NCI-H1092 (cell line): ENCODE results near the gene PTPRT.

ENCODE experiments used
- DNase-seq: peaks from one replicate; lab custom pipeline; 2025; lab: John Stamatoyannopoulos, UW

The PTPRT gene

GRCh38 chr20:42714298-42715141, 475.2 kb downstream of the PTPRT start:
- no peak for DNase-seq

DNA sequence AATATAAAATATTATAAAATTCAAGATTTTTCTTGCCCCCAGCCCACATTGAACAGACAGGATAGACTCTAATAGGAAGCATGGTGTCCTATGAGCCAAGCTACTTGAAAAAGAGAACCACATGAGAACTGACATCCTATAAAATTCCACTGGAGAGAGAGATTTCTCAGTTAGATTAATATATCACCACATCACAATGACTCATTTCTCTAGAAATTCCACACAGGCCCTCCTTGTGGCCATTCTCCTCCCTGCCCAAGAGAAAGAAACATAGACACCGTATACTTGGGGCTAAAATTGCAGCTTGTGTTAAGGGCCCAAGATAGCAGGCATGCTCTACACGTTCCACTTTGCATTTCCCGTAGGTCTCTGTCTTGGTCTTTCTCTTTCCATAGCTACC, 481.4 kb downstream of the PTPRT start:
- DNase-seq = no peak

DNA sequence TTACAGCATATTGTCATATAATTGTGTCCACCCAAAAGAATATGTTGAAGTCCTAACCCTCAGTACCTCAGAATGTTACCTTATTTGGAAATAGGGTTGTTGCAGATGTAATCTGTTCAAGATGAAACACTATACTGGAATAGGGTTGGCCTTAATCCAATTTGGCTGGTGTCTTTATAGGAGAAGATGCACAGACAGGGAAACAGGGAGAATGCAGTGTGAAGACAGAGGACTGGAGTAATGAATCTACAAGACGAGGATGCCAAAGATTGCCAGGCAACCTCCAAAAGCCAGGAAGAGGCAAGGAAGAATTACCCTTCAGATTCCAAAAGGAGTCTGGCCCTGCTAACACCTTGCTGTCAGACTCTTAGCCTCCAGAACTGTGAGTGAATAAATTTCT, 482.9 kb downstream of the PTPRT start:
- no peak for DNase-seq

DNA sequence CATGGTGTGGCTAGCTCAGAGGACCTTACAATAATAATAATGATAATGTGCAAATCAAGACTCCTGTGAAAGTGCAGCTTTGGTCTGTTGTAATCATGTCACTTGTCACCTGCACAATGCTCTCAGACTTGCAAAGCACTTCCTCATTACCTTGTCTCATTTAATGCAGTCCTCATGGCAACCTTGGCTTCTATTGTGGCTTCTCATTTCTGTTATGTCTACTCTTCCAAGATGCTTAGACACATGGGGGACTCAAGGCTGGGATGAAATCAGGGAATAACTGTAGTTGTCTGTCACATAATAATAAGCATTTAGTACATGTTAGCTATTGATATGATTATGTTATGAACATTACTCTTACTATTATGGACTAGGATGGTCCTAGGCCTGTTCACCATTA, 484.2 kb downstream of the PTPRT start:
- no peak for DNase-seq

DNA sequence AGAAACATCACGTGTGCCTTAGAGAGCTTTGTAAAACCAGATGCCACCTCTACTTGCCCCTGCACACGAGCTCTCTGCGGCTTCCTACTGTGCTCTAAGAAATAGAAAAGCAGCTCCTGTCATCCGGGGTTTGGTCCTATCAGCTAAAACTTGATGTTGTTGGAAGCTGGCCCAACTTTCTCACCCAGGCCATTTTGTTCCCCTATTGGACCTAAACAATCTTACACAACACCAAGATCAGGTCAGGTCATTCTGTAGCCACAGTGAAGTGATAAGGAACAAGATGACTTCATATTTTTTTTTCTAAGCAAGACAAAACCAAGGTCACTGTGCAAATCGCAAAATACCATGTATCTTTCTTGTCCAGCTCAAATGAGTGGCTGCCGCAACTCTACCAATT, 486.0 kb downstream of the PTPRT start:
- DNase-seq = no peak

GRCh38 chr20:42701948-42702347, 487.8 kb downstream of the PTPRT start:
- DNase-seq = no peak

DNA sequence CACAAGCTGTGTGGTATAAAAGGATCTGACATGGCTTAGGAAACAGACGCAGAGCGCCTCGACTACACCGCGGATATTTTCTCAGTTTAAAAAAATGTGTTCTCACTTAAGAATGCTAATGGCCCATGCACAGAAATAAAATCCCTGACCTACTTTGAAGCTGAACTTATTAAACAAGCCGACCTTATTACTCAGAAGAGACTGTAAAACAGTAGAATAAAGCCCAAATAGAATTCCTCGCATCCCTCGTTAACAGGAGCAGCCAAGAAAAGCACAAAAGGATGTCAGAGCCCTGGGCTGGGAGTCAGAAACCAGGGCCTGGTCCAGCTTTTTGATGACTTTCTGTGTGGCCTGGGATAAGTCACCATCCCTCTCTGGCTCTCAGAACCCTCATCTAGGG, 489.3 kb downstream of the PTPRT start:
- DNase-seq = no peak

- no peak for DNase-seq
Measured at GRCh38 chr20:42697962-42698361, 491.7 kb downstream of the PTPRT start.

DNA sequence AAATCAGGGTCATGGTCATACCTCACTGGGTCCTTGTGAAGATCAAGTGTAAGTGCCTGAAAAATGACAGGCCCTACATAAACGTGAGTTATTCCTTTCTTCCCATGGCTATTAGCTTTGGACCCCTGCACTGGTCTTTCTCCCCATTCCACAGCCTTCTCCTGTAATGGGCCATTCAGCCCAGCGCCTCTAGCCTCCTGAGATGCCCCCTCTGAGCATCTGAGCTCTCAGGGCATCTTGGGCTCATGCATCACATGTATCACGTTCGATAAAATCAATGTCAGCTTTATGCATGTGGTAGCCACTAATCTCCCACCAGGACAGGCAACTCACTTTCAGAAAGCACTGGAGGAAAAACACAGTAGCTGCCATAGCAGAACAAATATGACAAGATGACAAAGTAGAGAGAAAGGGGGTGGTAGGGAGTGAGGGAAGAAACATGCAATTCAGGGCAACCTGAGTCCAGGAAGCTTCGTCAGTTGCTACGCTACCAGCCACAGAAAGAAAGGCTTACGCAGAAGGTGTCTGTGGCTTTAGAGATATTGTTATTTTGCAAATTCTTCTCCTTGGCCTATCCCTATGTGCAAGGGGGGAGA, 498.8 kb downstream of the PTPRT start:
- no peak for DNase-seq

DNA sequence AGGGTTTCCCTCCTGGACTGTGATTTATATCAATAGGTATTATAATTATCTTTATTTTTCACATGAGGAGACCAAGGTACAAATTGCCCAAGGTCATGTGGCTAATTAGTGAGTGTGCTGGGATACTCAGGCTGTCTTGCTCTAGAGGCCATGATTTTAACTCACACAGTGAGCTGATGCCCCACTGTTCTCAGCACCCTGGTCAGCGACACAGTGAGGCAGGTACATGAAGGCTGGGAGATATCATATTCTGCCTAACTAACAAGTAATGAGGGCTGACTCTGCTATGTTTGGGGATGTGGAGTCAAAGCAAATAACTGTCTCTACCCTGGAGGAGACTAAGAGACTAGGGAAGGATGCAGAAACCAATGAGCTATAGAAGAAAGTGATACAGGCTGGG, 501.1 kb downstream of the PTPRT start:
- DNase-seq = no peak

DNA sequence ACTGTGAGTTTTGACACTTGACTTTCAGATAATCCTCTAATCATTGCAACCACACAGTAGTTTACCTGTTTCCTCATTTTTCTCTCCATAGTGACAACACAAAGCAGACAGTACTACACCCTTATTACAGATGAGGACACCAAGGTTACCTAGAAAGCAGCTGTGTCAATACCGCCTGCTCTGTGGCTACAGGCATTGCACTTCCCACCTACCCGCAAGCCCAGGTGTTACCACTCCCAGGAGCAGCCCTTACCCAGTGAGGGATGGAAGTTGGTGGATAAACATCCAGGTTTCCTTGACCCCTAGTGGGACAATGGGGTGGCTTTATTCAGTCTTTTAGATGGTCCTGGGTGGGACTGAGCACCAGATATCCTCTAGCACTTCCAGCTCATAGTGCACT, 503.6 kb downstream of the PTPRT start:
- no peak for DNase-seq

DNA sequence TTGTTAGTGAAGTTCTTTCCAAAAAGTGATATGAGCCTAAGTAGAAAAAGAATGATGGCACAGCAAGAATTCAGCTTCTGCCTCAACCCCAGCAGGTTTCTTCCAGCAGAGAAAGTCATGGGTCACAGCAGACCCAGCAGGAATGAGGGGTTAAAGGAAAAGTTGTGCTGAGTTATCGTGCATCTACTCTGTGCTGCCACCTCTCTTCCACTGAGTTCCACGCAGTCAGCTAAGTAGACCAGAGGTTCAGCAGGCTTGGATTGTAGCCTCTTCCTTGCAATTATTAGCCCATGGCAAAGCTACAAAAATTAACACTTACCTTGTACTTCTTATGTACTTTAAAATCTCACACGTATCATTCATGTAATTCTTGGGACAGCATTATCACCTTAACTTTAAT, 510.8 kb downstream of the PTPRT start:
- DNase-seq = no peak

DNA sequence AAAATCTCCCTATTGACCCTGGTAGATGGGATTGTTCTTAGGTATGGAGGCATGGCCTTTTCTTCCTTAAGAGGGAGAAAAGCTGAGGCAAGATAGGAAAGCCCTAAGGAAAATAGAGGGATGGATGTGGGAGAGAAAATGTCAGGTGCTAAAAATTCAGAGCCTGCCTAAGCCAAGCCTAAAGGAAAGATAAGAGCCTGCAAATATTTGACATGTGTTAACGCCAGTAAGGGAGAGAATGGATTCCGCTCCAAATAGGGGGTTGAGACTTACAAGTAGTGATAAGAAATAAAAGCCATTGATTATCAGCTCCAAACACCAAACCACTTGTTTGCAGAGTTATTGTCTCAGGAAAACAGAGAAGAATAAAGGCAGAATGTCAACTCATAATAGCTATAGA, 533.6 kb downstream of the PTPRT start:
- no peak for DNase-seq

DNA sequence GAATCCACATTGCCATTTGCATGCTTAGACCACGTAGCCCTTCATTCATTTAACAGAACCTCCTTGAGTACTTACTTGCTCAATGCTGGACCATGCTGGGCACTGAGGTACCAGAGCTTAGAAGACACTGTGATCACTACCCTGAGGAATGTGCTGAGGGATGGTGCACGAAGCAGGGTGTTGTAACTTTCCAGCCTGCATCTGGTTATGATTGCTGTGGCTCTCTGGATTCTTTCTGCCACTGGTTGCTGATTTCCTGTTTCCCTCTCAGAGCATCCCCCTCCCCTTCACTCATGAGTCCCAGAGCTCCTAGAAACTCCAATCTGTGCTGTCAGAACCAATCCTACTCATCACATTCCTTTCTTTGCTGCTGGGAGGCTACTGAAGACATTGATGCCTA, 537.4 kb downstream of the PTPRT start:
- no peak for DNase-seq

GRCh38 chr20:42650191-42650746, 539.4 kb downstream of the PTPRT start:
- DNase-seq = no peak

- no peak for DNase-seq
Measured at GRCh38 chr20:42649748-42650147, 540.0 kb downstream of the PTPRT start.

DNA sequence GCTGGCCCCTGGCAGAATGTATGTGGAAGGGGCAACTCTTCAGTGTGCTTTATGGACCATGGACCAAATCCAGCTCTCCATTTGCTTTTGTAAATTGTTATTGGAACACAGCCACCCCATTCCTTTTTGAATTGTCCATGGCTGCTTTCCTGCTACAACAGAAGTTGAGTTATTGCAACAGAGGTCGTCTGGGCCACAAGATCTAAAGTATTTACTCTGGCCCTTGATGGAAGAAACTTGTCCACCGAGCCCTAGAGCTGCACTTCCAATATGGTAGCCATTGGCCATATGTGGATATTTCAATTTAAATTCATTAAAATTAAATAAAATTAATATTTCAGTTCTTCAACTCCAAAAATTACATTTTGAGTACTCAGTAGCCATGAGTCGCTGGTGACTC, 543.5 kb downstream of the PTPRT start:
- DNase-seq = no peak

- no peak for DNase-seq
Measured at GRCh38 chr20:42641886-42642285, 547.8 kb downstream of the PTPRT start.

GRCh38 chr20:42639140-42639539, 550.6 kb downstream of the PTPRT start:
- no peak for DNase-seq

- DNase-seq = no peak
Measured at GRCh38 chr20:42635699-42636411, 553.9 kb downstream of the PTPRT start.

DNA sequence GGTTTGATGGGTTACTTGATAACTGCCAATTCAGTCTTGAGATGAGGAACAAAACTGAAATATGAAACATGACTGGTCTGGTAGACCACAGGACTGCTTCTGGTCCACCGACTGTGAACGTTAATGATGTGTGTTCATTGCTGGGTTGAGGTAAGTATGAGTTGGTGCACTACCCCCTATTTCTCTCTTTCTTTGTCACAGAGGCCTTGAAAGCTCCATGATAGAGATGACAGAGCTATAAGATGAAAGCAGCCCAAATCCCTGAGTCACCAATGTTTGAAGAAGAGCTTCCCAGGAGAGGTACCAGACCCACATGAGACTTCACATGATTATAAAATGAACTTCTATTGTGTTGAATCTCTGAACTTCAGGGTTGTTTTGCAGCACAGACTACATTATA, 555.5 kb downstream of the PTPRT start:
- no peak for DNase-seq

- no peak for DNase-seq
Measured at GRCh38 chr20:42628683-42629082, 561.0 kb downstream of the PTPRT start.

DNA sequence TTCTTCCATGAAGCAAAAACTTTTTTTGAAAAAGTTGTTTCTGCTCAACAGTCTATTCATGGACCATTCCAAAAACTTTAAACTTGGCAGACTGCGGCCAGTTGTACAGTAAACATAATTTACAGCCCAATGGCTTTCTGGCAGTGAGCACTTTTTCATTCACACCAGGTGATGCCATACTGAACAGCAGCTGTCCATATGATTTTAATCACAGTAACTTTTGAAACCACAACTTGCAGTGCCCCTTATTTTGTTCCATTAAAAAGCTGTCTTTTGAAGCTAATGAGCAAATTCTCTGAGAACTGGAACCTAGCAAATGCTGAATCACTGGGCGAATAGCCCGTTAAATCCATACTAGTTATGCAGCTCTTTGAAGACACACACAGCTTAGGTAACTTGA, 576.6 kb downstream of the PTPRT start:
- DNase-seq = no peak
